Gastroesophageal sphincter (tissue), 3 donors: Measurements from ENCODE around the gene MIGA1.

ENCODE experiments used
- EP300 ChIP-seq: sonication (generic); formaldehyde crosslinking; IDR thresholded peaks from one replicate; pipeline ENCODE4 v1.6.1; 2017; ENCODE audit warnings: antibody characterized with exemption, mild to moderate bottlenecking
- POLR2AphosphoS5 ChIP-seq: sonication (generic); formaldehyde crosslinking; IDR thresholded peaks from one replicate; pipeline ENCODE4 v1.6.1; 2017; ENCODE audit warnings: antibody characterized with exemption
- TF ChIP-seq, protein P1 (sequence below), 4 experiments: fragments of 200-600 bp in 2 of 4; fragments of 450-650 bp in 2 of 4; sonication (generic) in 1 of 4; IDR thresholded peaks; one replicate each; pipeline ENCODE4 v1.5.1; 2017 to 2019; ENCODE audit warnings: antibody characterized with exemption in 4 of 4, mild to moderate bottlenecking in 2 of 4, moderate library complexity in 2 of 4

DNA sequence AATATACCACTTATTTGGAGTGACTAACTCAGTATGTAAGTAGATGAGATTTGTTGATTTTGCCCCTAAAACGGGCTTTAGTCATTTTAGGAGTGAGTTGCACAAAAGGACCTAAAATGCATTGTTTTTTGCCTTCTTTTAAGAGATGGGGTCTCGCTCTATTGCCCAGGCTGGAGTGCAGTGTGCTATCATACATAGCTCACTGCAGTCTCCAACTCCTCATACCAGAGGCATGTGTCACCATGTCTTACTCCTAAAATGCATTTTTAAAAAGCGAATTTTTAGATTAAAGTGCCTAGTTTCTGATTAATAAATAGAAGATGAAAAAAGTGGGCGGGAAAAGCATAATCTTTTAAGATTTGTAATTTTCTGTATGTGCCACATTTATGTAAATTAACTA, 97.4 kb downstream of the MIGA1 start:
- TF ChIP-seq, protein P1, sequence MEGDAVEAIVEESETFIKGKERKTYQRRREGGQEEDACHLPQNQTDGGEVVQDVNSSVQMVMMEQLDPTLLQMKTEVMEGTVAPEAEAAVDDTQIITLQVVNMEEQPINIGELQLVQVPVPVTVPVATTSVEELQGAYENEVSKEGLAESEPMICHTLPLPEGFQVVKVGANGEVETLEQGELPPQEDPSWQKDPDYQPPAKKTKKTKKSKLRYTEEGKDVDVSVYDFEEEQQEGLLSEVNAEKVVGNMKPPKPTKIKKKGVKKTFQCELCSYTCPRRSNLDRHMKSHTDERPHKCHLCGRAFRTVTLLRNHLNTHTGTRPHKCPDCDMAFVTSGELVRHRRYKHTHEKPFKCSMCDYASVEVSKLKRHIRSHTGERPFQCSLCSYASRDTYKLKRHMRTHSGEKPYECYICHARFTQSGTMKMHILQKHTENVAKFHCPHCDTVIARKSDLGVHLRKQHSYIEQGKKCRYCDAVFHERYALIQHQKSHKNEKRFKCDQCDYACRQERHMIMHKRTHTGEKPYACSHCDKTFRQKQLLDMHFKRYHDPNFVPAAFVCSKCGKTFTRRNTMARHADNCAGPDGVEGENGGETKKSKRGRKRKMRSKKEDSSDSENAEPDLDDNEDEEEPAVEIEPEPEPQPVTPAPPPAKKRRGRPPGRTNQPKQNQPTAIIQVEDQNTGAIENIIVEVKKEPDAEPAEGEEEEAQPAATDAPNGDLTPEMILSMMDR (IDR thresholded peaks at IDR 0.05) = no peak
- TF ChIP-seq POLR2AphosphoS5 = no peak
- TF ChIP-seq EP300 = no peak
